ENCODE measurements around the gene DNAJC7.

DNA sequence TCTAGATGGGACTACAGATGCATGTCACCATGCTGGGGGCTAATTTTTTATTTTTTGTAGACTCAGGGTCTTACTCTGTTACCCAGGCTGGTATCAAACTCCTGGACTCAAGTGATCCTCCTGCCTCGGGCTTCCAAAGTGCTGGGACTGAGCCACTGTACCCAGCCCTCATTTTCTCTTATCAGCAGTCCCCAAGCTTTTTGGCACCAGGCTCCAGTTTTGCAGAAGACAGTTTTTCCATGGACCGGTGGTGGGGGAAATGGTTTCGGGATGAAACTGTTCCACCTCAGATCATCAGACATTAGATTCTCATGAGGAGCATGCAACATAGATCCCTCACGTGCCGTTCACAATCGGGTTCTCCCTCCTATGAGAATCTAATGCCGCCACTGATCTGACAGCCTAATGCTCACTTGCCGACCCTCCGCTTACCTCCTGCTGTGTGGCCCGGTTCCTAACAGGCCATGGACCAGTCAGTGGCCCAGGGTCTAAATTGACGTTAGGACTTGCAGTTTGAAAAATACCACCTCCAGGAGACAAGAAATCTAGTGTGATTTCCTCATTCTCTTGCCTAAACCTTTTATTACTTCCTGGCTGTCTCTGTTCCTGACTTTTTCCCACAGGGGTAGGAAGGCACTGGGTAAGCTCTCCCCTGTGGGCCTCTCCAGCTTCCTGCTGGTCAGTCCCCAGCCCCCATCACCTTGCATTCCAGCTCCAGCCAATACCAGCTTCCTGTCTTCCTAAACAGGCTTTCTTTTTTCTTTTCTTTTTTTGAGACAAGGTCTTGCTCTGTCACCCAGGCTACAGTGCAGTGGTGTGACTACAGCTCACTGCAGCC lies 60.0 kb downstream of the DNAJC7 start:
- TF ChIP-seq, protein P1, sequence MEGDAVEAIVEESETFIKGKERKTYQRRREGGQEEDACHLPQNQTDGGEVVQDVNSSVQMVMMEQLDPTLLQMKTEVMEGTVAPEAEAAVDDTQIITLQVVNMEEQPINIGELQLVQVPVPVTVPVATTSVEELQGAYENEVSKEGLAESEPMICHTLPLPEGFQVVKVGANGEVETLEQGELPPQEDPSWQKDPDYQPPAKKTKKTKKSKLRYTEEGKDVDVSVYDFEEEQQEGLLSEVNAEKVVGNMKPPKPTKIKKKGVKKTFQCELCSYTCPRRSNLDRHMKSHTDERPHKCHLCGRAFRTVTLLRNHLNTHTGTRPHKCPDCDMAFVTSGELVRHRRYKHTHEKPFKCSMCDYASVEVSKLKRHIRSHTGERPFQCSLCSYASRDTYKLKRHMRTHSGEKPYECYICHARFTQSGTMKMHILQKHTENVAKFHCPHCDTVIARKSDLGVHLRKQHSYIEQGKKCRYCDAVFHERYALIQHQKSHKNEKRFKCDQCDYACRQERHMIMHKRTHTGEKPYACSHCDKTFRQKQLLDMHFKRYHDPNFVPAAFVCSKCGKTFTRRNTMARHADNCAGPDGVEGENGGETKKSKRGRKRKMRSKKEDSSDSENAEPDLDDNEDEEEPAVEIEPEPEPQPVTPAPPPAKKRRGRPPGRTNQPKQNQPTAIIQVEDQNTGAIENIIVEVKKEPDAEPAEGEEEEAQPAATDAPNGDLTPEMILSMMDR (IDR thresholded peaks at IDR 0.05), result no peak
- TF ChIP-seq POLR2A (IDR thresholded peaks at IDR 0.05), result no peak

Measured in lower leg skin (tissue), 3 donors.